RWPE1 (cell line): ENCODE measurements around the gene CD300LD.
A peak's percentile ranks its signal among the peaks of the same experiment; 100 is the strongest.

ENCODE experiments used
- CTCF ChIA-PET: fragments of 350-600 bp; sonication (Branson Sonifier 250); formaldehyde crosslinking; extraction: SDS; loops from one replicate; lab custom pipeline; 2021; lab: Yijun Ruan, JAX
- POLR2A ChIA-PET: fragments of 400-600 bp; formaldehyde crosslinking; extraction: SDS; loops from one replicate; lab custom pipeline; 2020; ENCODE audit warnings: antibody characterized with exemption; ENCODE audit not compliant: low non-redundant PET; lab: Yijun Ruan, JAX
- DNase-seq: peaks from one replicate; pipeline ENCODE4 v3.0.0; 2012; ENCODE audit warnings: low spot score
- H3K27ac ChIP-seq: fragments of 450-650 bp; 2 replicates; pipeline ENCODE4 v1.5.1; 2017
- CTCF ChIP-seq: fragments of 450-650 bp; conservative IDR thresholded peaks from 2 replicates; pipeline ENCODE4 v1.5.1; 2017; ENCODE audit warnings: low read depth, mild to moderate bottlenecking

CD300LD gene

GRCh38 chr17:74597069-74597790, 5.1 kb upstream of the CD300LD start:
- ChIA-PET CTCF (interaction anchor here (0.6 kb wide), 2 partner anchors 40 to 244 kb away, joined by 3 to 10 read pairs; no protein-coding TSS in a partner anchor), POLR2A (no interaction called here)
- no peak for TF ChIP-seq CTCF
- DNase-seq = no peak
- no peak overlapping the region for H3K27ac ChIP-seq

GRCh38 chr17:74595037-74595750, 3.1 kb upstream of the CD300LD start:
- POLR2A ChIA-PET = no interaction called here
- CTCF ChIA-PET = no interaction called here
- TF ChIP-seq CTCF = no peak
- no peak overlapping the region for H3K27ac ChIP-seq
- no peak for DNase-seq

GRCh38 chr17:74591503-74591902, 580 bp downstream of the CD300LD start:
- no peak for TF ChIP-seq CTCF
- POLR2A ChIA-PET = no interaction called here
- H3K27ac ChIP-seq = no peak overlapping the region
- CTCF ChIA-PET = interaction anchor here (0.6 kb wide), 1 partner anchor 21 kb away, joined by 3 read pairs; no protein-coding TSS in a partner anchor
- DNase-seq = no peak

- no peak overlapping the region for H3K27ac ChIP-seq
- POLR2A ChIA-PET = no interaction called here
- no peak for DNase-seq
- CTCF ChIA-PET = no interaction called here
- no peak for TF ChIP-seq CTCF
Measured at GRCh38 chr17:74585711-74586110, 6.4 kb downstream of the CD300LD start.

- no peak for TF ChIP-seq CTCF
- H3K27ac ChIP-seq = no peak overlapping the region
- DNase-seq = no peak
- ChIA-PET POLR2A (no interaction called here), CTCF (no interaction called here)
Measured at GRCh38 chr17:74584292-74585060, 7.6 kb downstream of the CD300LD start.

- no peak for TF ChIP-seq CTCF
- peak overlapping the region; percentile 77 for H3K27ac ChIP-seq
- CTCF ChIA-PET = no interaction called here
- DNase-seq = no peak
- POLR2A ChIA-PET = no interaction called here
Measured at GRCh38 chr17:74582633-74583032, 9.4 kb downstream of the CD300LD start.
